Astrocyte (in vitro differentiated cells and primary cell): ENCODE results near the gene TPM1.

ENCODE experiments used
- CTCF ChIP-seq: IDR thresholded peaks from 2 replicates; pipeline ENCODE4 v1.5.1; 2011; ENCODE audit warnings: low read depth, mild to moderate bottlenecking, inconsistent platforms, low read length, moderate library complexity; ENCODE audit not compliant: insufficient read depth
- EZH2 ChIP-seq: IDR thresholded peaks from 2 replicates; pipeline ENCODE4 v1.6.1; 2012; ENCODE audit warnings: mild to moderate bottlenecking, low read length, inconsistent platforms; ENCODE audit not compliant: insufficient read depth

GRCh38 chr15:63046917-63047760 is 4.6 kb downstream of the TPM1 start:
- TF ChIP-seq CTCF, result no peak
- no peak for TF ChIP-seq EZH2
